GM12865 (cell line): Measurements from ENCODE around the gene HPS1.

Experiments used
- DNase-seq: peaks from one replicate; pipeline ENCODE4 v3.0.0; 2010; ENCODE audit warnings: low read depth
- H3K4me3 ChIP-seq: 2 replicates; pipeline ENCODE4 v1.5.1; 2011; ENCODE audit warnings: mild to moderate bottlenecking, low read depth, low read length, control low read depth
- CTCF ChIP-seq: IDR thresholded peaks from 2 replicates; pipeline ENCODE4 v1.5.1; 2011; ENCODE audit warnings: low read length, control low read depth, low read depth, inconsistent platforms; ENCODE audit not compliant: insufficient read depth; ENCODE audit errors: missing control alignments

Gene HPS1

GRCh38 chr10:98382691-98383101 lies 64.0 kb downstream of the HPS1 start:
- no peak overlapping the region for H3K4me3 ChIP-seq
- no peak for TF ChIP-seq CTCF
- DNase-seq = no peak

- no peak overlapping the region for H3K4me3 ChIP-seq
- no peak for TF ChIP-seq CTCF
- DNase-seq = no peak
Measured at GRCh38 chr10:98380493-98381339, 66.0 kb downstream of the HPS1 start.

- DNase-seq = no peak
- H3K4me3 ChIP-seq = no peak overlapping the region
- TF ChIP-seq CTCF = no peak
Measured at GRCh38 chr10:98378722-98379121, 68.0 kb downstream of the HPS1 start.

- TF ChIP-seq CTCF = no peak
- no peak overlapping the region for H3K4me3 ChIP-seq
- DNase-seq = no peak
Measured at GRCh38 chr10:98377536-98377935, 69.2 kb downstream of the HPS1 start.

- no peak for TF ChIP-seq CTCF
- no peak overlapping the region for H3K4me3 ChIP-seq
- no peak for DNase-seq
Measured at GRCh38 chr10:98377001-98377400, 69.7 kb downstream of the HPS1 start.

GRCh38 chr10:98376485-98376884 lies 70.2 kb downstream of the HPS1 start:
- no peak for DNase-seq
- no peak overlapping the region for H3K4me3 ChIP-seq
- no peak for TF ChIP-seq CTCF
